ENCODE data around the gene TFE3.
"Not testable (repeated sequence)": the region's sequence is repeated elsewhere in the genome, so short reads cannot be mapped to it uniquely, and the experiment has no call there.

TFE3 gene

DNA sequence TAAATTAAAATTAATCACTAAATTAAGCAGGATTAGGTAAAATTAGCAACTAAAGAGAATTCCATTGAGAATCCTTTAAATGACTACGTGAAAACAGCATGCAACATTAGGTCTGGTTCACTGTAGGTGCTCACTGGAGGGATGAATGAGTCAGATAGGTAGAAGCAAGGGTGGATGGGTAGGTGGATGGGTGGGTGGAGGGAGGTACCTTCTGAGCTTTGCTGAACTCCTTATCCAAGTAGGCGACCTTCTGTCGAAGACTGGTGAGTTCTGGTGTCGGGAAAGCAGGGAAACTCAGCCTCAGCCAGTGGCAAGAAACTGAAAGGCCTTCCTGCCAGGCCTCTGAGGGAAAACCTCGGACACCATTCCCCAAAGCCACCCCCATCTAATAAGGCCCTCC, 44.1 kb downstream of the TFE3 start:
- no peak for DNase-seq

DNA sequence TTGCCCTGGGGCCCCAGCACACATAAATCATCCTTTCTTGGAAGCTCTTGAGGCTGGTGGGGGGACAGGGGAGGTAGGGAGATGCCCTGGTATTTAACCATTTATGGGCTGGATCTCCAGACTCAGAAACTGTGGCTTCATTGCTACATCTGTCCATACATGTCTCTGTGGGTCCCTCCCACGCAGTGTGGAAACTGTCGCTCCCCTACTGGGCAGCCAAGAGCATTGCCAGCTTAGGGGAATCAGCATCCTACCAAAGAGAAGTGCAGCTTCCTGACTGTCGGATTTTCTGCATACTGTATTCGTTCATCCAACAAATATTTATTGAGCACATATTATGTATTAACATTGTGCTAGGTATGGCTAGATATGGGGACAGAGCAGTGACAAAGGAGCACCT, 44.8 kb downstream of the TFE3 start:
- no peak for DNase-seq

DNA sequence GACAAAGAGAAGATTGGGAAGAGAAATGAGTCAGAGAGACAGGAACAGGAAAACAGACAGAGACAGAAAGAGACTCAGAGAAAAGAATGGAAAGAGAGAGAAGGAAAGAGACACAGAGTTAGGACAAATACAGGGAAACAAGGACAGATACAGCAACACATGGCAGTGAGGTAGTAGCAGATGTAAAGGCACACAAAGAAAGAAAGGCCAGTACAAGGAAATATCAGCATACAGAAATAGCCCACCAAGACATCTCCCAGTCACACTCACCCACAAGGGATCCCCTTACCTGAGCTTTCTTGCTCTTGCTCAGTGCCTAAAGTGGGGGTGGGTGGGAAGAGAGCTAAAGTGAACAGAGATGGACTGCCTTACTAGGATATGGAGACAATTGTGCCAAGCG, 45.3 kb downstream of the TFE3 start:
- DNase-seq, result no peak

DNA sequence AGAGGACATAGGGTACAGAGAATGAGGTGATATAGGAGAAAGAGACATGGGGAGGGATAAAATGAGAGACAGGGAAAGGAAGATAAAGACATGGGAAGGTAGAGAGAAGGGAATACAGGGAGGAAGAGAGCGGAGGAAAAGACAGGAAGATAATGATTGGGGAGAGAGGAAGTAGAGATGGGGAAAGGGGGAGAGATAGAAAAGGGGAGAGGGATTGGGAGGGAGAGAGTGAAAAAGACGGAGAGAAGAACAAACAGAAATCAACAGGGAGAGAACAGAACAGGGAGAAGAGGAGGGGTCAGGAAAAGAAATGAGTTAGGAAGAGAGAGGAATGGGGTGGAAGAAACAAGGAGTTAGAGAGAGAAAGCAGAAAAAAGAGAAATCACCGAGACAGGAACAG, 45.7 kb downstream of the TFE3 start:
- no peak for DNase-seq

DNA sequence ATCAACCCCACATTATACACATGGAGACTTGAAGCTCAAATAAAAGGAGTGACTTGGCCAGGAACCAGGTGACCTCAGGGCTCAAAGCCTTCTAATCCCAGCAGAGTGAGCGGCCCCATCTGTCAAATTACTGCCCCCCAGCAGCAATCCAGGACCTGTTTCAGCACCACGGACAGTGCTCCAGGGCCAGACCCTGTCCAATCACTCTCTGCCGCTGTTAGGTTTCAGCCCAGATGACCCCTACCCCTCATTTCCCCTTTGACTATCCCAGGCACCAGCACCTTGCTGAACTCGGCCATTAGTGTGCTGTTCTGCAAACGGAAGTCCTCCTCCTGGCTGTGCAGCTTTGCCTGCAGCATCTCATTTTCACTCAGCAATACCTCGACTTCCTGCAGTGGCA, 46.2 kb downstream of the TFE3 start:
- no peak for DNase-seq

DNA sequence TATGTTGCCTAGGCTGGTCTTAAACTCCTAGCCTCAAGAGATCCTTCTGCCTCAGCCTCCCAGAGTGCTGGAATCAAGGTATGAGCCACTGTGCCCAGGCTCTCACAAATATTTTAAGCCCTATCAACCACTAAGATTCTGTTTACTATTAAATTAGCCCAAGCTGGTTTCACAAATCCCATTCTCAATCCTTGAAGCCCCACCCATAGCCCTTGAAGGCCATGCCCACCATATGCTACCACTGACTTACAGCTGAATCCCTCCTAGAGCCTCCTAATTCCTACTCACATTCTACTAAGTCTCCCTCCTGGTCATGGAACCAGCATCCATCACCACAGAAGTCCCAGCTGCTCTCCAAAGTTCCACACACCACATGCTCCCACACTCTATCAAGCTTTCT, 50.8 kb downstream of the TFE3 start:
- DNase-seq, result no peak

DNA sequence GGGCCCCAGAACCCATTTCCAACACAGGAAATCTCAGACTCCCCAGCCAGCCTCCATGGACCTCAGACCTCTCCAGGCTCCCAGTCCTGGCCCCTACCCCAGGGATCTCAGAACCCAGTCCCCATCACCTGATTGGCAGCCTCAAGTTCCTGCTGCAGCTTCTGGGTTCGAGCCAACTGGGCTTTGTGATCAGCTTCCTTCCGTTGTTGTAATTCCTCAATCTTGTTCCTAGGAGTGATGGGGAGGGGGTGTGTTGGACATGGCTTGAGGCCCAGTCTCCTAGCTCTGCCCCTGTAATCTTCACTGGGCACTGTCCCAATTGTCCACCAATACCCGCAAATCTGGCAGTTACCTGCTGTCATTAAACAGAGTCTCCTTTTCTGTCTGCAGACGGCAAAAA, 53.7 kb downstream of the TFE3 start:
- no peak for DNase-seq

DNA sequence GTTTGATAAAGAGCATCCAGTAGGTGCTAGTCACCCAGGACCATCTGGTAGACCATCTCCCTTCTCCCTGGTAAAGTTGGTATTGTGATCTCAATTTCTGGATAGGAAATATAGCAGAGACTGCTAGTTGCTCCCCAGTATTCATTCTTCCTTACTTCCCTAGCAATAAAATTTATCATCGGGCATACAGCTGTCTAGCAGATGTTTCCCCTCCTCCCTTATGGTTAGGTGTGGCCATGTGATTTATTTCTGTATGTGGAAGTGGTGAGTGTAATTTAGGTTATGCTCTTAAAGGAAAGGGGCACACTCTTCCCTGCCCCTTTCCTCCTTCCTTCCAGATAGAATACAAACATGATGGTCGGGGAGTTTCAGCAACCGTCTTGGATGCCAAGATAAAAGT, 59.3 kb downstream of the TFE3 start:
- DNase-seq, result no peak

DNA sequence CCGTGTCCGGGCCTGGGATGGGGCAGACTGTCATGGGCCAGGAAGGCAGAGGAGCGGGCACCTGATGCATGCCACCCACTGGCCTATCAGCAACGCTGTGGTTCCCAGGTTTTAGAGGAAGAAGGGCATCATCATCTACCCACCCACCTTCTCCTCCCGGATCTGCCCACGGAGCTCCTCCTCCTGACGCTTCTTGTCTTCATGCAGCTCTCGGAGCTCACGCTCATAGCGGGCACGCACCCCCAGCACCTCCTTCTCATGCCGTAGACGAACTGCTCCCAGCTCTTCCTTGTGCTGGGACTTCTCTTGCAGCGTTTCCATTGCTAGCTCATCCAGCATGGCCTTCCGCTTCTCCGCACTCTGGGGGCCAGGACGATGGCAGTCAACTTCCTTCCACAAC, 60.1 kb downstream of the TFE3 start:
- no peak for DNase-seq

DNA sequence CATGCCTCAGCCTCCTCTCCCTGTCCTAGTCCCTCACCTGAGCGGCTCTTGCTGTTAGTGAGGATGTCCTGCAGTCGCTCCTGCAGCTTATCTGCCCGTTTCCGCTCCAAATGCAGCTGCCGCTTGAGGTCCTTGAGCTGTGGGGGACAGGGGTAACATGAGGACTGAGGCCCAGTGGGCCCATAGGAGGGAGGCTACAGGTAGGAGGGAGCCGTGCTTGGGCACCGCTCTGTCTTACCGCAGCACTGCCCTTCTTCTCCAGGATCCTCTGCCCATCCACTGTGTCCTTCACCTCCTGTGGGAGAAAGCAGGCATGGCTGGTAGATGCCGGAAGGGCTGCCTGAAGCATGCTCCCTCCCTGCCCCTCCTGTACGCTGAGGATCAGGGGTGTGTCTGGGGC, 62.0 kb downstream of the TFE3 start:
- DNase-seq, result no peak

DNA sequence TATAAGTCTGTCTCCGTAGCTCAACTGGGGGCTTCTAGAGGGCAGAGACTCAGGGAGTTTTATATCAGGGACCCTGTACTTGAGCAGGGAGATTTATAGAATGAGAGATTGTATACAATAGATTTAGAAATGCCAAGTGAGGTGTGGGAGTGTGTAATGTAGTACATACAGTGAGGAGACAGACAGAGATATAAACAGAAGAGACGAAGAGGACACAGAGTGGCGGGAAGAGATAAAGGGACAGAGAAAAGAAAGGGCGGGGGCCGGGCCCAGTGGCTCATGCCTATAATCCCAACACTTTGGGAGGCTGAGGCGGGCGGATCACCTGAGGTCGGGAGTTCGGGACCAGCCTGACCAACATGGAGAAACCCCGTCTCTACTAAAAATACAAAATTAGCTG, 62.8 kb downstream of the TFE3 start:
- DNase-seq, result not testable (repeated sequence)

Measured in activated T-cell treated with anti-CD3 and anti-CD28 coated beads, Interleukin-2, amount 50 U/mL, for 48 hours (primary cell).